HepG2 (cell line): ENCODE measurements around the gene HS3ST5. TPM values are rescaled to one million over a fixed set of nuclear protein-coding genes. Genes with fewer than 3 reads are reported as not detected.
A peak's percentile ranks its signal among the peaks of the same experiment; 100 is the strongest.

ENCODE experiments used
- ATAC-seq: fragments of 200-7000 bp; cut with Tn5 transposase; 3 replicates; pipeline ENCODE4 v1.9.1; 2020; ENCODE audit warnings: mild to moderate bottlenecking, moderate library complexity
- BruUV-seq: library from RNA; stranded (reverse); fragments of 400-500 nt; replicated peaks from 2 replicates; lab custom pipeline; 2021; lab: Mats Ljungman, UMichigan
- CTCF ChIA-PET: fragments of 300-600 bp; formaldehyde crosslinking; extraction: SDS; loops from one replicate; lab custom pipeline; 2021; ENCODE audit warnings: low total read pairs, inconsistent platforms, low intra/inter-chr PET ratio; lab: Yijun Ruan, JAX
- POLR2A ChIA-PET: fragments of 350-600 bp; sonication (Branson Sonifier 250); formaldehyde crosslinking; loops from one replicate; lab custom pipeline; 2020; ENCODE audit warnings: antibody characterized with exemption, inconsistent platforms; lab: Yijun Ruan, JAX
- DNase-seq: peaks from one replicate; pipeline ENCODE4 v3.0.0-alpha.2; 2015; ENCODE audit warnings: low spot score
- FAIRE-seq: peaks from 3 replicates; lab custom pipeline; 2011; peaks lifted over from hg19 to GRCh38; lab: Jason Lieb, UNC
- H2AFZ ChIP-seq: one replicate; pipeline ENCODE4 v1.6.1; 2011; ENCODE audit warnings: low read length, inconsistent platforms
- H3K27ac ChIP-seq: fragments of 300-600 bp; 3 replicates; pipeline ENCODE4 v1.8.0; 2011; ENCODE audit warnings: mixed run types, mild to moderate bottlenecking, mixed read lengths, low read length, inconsistent platforms; ENCODE audit not compliant: insufficient read depth; ENCODE audit errors: extremely low read length
- H3K27me3 ChIP-seq, 2 experiments: fragments of 200-600 bp in 1 of 2; 2 replicates in 1 of 2; 3 replicates in 1 of 2; pipeline versions ENCODE4 v1.6.0 to v1.8.0; 2011; ENCODE audit warnings: low read length in 2 of 2, mild to moderate bottlenecking in 2 of 2, moderate library complexity in 2 of 2, inconsistent platforms in 1 of 2; ENCODE audit not compliant: insufficient read depth in 2 of 2, control insufficient read depth in 1 of 2
- H3K36me3 ChIP-seq, 2 experiments: fragments of 200-600 bp in 1 of 2; replicated peaks in 1 of 2; 2 replicates in 1 of 2; 3 replicates in 1 of 2; pipeline versions ENCODE4 v1.5.1 to v1.8.0; 2011; ENCODE audit warnings: low read length in 2 of 2, inconsistent platforms in 1 of 2; ENCODE audit not compliant: insufficient read depth in 2 of 2, control insufficient read depth in 1 of 2
- H3K4me1 ChIP-seq: 2 replicates; pipeline ENCODE4 v1.5.1; 2012; ENCODE audit warnings: low read length, inconsistent platforms; ENCODE audit not compliant: insufficient read depth
- H3K4me2 ChIP-seq: 2 replicates; pipeline ENCODE4 v1.6.0; 2011; ENCODE audit warnings: low read depth, low read length, inconsistent platforms
- H3K4me3 ChIP-seq, 3 experiments: fragments of 200-600 bp in 1 of 3; sonication (generic), shearing (Covaris generic) in 1 of 3; replicated peaks in 1 of 3; 2 replicates each; pipeline ENCODE4 v1.5.1; 2011 to 2016; ENCODE audit warnings: low read length in 3 of 3, inconsistent platforms in 2 of 3, low read depth in 2 of 3, mild to moderate bottlenecking in 2 of 3, control low read depth in 1 of 3, mixed read lengths in 1 of 3; ENCODE audit not compliant: insufficient read depth in 1 of 3
- H3K79me2 ChIP-seq: one replicate; pipeline ENCODE4 v1.6.1; 2011; ENCODE audit warnings: low read length, inconsistent platforms; ENCODE audit not compliant: insufficient read depth
- H3K9ac ChIP-seq: 2 replicates; pipeline ENCODE4 v1.6.0; 2011; ENCODE audit warnings: mild to moderate bottlenecking, low read depth, low read length, inconsistent platforms; ENCODE audit not compliant: insufficient read depth
- H3K9me3 ChIP-seq: 2 replicates; pipeline ENCODE4 v1.5.1; 2012; ENCODE audit warnings: mild to moderate bottlenecking, low read length
- H4K20me1 ChIP-seq: 2 replicates; pipeline ENCODE4 v1.6.0; 2011; ENCODE audit warnings: inconsistent platforms, mild to moderate bottlenecking, low read length, moderate library complexity; ENCODE audit not compliant: insufficient read depth
- ATAD3A ChIP-seq: sonication (generic); formaldehyde crosslinking; IDR thresholded peaks from 2 replicates; pipeline ENCODE4 v1.4.0; 2020; ENCODE audit warnings: missing genetic modification reagents
- CEBPB ChIP-seq: IDR thresholded peaks from 2 replicates; pipeline ENCODE4 v1.6.1; 2011; ENCODE audit warnings: low read depth, low read length, improper control_type of control experiment, borderline replicate concordance
- CEBPG ChIP-seq: IDR thresholded peaks from 2 replicates; pipeline ENCODE4 v1.6.1; 2016
- HDAC6 ChIP-seq: fragments of 200-600 bp; sonication (generic); IDR thresholded peaks from 2 replicates; pipeline ENCODE4 v1.7.0; 2017; ENCODE audit warnings: mild to moderate bottlenecking, antibody characterized with exemption, low read length, low read depth
- HNRNPK ChIP-seq: fragments of 200-400 bp; formaldehyde crosslinking; IDR thresholded peaks from 2 replicates; pipeline ENCODE4 v1.6.1; 2018; ENCODE audit warnings: low read length, low read depth, moderate library complexity, mild to moderate bottlenecking; ENCODE audit not compliant: poor library complexity, severe bottlenecking
- KDM4B ChIP-seq: sonication (generic); formaldehyde crosslinking; IDR thresholded peaks from 2 replicates; pipeline ENCODE4 v1.4.0; 2020; ENCODE audit warnings: missing genetic modification reagents
- KDM5B ChIP-seq: sonication (generic); formaldehyde crosslinking; IDR thresholded peaks from 2 replicates; pipeline ENCODE4 v1.4.0; 2020; ENCODE audit warnings: missing genetic modification reagents, mild to moderate bottlenecking, borderline replicate concordance
- PRPF4 ChIP-seq: fragments of 200-400 bp; formaldehyde crosslinking; IDR thresholded peaks from 2 replicates; pipeline ENCODE4 v1.6.1; 2016; ENCODE audit warnings: low read length, low read depth; ENCODE audit not compliant: poor library complexity, severe bottlenecking
- SCMH1 ChIP-seq: sonication (generic); formaldehyde crosslinking; IDR thresholded peaks from 2 replicates; pipeline ENCODE4 v1.9.0; 2021; ENCODE audit warnings: missing genetic modification reagents, mild to moderate bottlenecking, borderline replicate concordance
- SMAD1 ChIP-seq: sonication (generic); formaldehyde crosslinking; IDR thresholded peaks from 2 replicates; pipeline ENCODE4 v1.4.0; 2020; ENCODE audit warnings: missing genetic modification reagents, low read depth, mild to moderate bottlenecking, borderline replicate concordance
- SOX5 ChIP-seq: IDR thresholded peaks from 2 replicates; pipeline ENCODE4 v1.6.1; 2016; ENCODE audit warnings: borderline replicate concordance
- SP4 ChIP-seq: sonication (generic); formaldehyde crosslinking; IDR thresholded peaks from 2 replicates; pipeline ENCODE4 v1.8.1; 2023; ENCODE audit warnings: mild to moderate bottlenecking, missing genetic modification reagents
- STAG1 ChIP-seq: sonication (generic); formaldehyde crosslinking; IDR thresholded peaks from 2 replicates; pipeline ENCODE4 v1.4.0; 2020; ENCODE audit warnings: missing genetic modification reagents
- U2AF2 ChIP-seq: fragments of 200-400 bp; formaldehyde crosslinking; IDR thresholded peaks from 2 replicates; pipeline ENCODE4 v1.6.1; 2017; ENCODE audit warnings: low read depth, mild to moderate bottlenecking, low read length
- YY1 ChIP-seq: IDR thresholded peaks from 2 replicates; pipeline ENCODE4 v1.6.1; 2011; ENCODE audit warnings: low read length, low read depth, moderate library complexity, mild to moderate bottlenecking; ENCODE audit not compliant: insufficient read depth, insufficient replicate concordance
- ZNF253 ChIP-seq: sonication (generic); formaldehyde crosslinking; IDR thresholded peaks from 2 replicates; pipeline ENCODE4 v1.8.0; 2022; ENCODE audit warnings: mild to moderate bottlenecking, missing genetic modification reagents, borderline replicate concordance
- ZNF3 ChIP-seq: IDR thresholded peaks from 2 replicates; pipeline ENCODE4 v1.7.0; 2017; ENCODE audit warnings: inconsistent platforms
- ZNF33A ChIP-seq: sonication (generic); formaldehyde crosslinking; IDR thresholded peaks from 2 replicates; pipeline ENCODE4 v1.5.1; 2020; ENCODE audit warnings: missing genetic modification reagents, mild to moderate bottlenecking, moderate library complexity, borderline replicate concordance
- ZNF546 ChIP-seq: sonication (generic); formaldehyde crosslinking; conservative IDR thresholded peaks from 2 replicates; pipeline ENCODE4 v1.8.1; 2023; ENCODE audit warnings: mild to moderate bottlenecking, missing genetic modification reagents
- ZNF724P ChIP-seq: sonication (generic); formaldehyde crosslinking; IDR thresholded peaks from 2 replicates; pipeline ENCODE4 v1.8.0; 2022; ENCODE audit warnings: missing genetic modification reagents, borderline replicate concordance
- ZNF761 ChIP-seq: sonication (generic); formaldehyde crosslinking; conservative IDR thresholded peaks from 2 replicates; pipeline ENCODE4 v1.4.0; 2020; ENCODE audit warnings: mild to moderate bottlenecking, missing genetic modification reagents
- WGBS: methylation state at CpG from one replicate; pipeline ENCODE4 v1.1.6; 2017; ENCODE audit warnings: low lambda C conversion rate; 5-methylcytosine and 5-hydroxymethylcytosine counted together
- in situ Hi-C: cut with HindIII; loops from 2 replicates; pipeline ENCODE4 v1.10.0; 2017; ENCODE audit warnings: low pct_unique_long_range_greater_than_20kb; ENCODE audit not compliant: extremely low pct_ligation_motif_present
- intact Hi-C: fragments of 100-400 bp; cut with micrococcal nuclease; formaldehyde crosslinking; loops from one replicate; pipeline ENCODE4 v1.10.0; 2022; ENCODE audit not compliant: unreplicated experiment
- polyA plus RNA-seq, 8 experiments: library from polyadenylated mRNA; depleted of rRNA in 3 of 8; stranded (reverse) in 7 of 8; unstranded in 1 of 8; fragments of >200 nt; fragmentation: Illumina TruSeq in 4 of 8; extraction: Trizol in 4 of 8; gene quantifications; 2 replicates each; pipeline versions ENCODE4 v1.2.1 to v1.2.3, GENCODE V29; 2011 to 2016; ENCODE audit warnings: low read depth in 4 of 8, missing spikeins in 1 of 8, mixed read lengths in 1 of 8; ENCODE audit not compliant: insufficient read depth in 1 of 8
- total RNA-seq, 5 experiments: library from RNA; depleted of rRNA; stranded (reverse); fragments of >200 nt; fragmentation: Illumina TruSeq; extraction: Trizol; gene quantifications; 2 replicates each; pipeline ENCODE4 v1.2.3, GENCODE V29; 2016; ENCODE audit warnings: low read depth in 1 of 5
- TF ChIP-seq, protein P1 (sequence below), 2 experiments: fragments of 450-650 bp in 1 of 2; sonication (generic) in 1 of 2; formaldehyde crosslinking; IDR thresholded peaks; 2 replicates each; pipeline versions ENCODE4 v1.5.0 to v1.8.0; 2020 to 2022; ENCODE audit warnings: mild to moderate bottlenecking in 1 of 2, missing genetic modification reagents in 1 of 2
- TF ChIP-seq, protein P2 (sequence below): sonication (generic); formaldehyde crosslinking; IDR thresholded peaks from 2 replicates; pipeline ENCODE4 v1.4.0; 2020; ENCODE audit warnings: mild to moderate bottlenecking, missing genetic modification reagents

HS3ST5 gene
- total and polyA plus RNA-seq, 2 of the 13 experiments (the other 11 are each of a cell fraction or from before 2014, with no cell fraction given): 1.1 to 1.6 TPM

DNA sequence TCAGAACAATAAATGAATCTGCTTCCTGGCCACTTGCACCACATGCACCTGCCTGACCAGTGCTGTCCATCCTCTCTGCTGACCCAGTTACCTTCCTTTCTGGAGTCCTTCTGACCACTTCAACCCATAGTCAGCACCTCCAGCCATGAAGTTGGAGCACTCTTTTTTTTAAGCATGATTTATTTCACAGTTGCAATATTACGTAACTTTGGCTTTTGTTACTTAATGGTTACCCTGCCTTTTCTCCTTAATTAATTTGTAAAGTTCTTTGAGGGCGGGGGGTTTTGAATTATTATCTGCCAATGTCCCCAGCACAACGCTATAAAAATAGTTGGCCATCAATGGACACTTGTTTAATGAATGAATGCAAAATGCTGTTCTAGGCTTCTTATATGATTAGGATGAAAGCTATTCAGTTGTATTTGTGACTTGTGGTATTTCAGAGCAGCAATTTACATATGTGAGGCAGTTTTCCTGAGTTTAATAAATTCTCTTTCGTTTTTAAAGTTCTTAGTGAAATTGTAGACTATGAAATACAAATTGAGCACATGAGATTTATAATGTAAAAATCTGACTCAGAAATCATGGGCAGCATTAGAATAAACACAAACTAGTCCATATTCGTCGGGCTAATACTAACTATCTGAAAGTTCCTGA, 180.0 kb downstream of the HS3ST5 start:
- DNase-seq (no peak), ATAC-seq (no peak), FAIRE-seq (no peak)
- Histone ChIP-seq H3K4me3 (no peak overlapping the region), H3K27me3 (no peaks in the 10 kb centered on the region), H3K36me3 (no peaks in the 10 kb centered on the region), H3K9me3 (no peaks in the 10 kb centered on the region), H3K9ac (no peak overlapping the region), H2AFZ (no peak overlapping the region), H3K4me1 (peaks cover 89% of the 10 kb centered on the region), H3K79me2 (peaks cover 2% of the 10 kb centered on the region), H4K20me1 (no peaks in the 10 kb centered on the region), H3K4me2 (no peak overlapping the region), H3K27ac (no peak overlapping the region)
- TF ChIP-seq CEBPB (peak; percentile 67), KDM4B (no peak), ZNF3 (no peak), SOX5 (CRISPR knock-in tag) (no peak), ZNF33A (CRISPR knock-in tag) (no peak), ZNF724P (CRISPR knock-in tag) (no peak), SMAD1 (CRISPR knock-in tag) (no peak), ZNF761 (CRISPR knock-in tag) (no peak), ZNF546 (no peak), KDM5B (CRISPR knock-in tag) (no peak), CEBPG (CRISPR knock-in tag) (0 out of 2 replicates have a peak, but pooled peaks have one; percentile 8), STAG1 (CRISPR knock-in tag) (no peak), HDAC6 (no peak), ATAD3A (no peak), PRPF4 (no peak), SP4 (CRISPR knock-in tag) (no peak), SCMH1 (CRISPR knock-in tag) (no peak), YY1 (no peak), ZNF253 (no peak), HNRNPK (no peak), U2AF2 (no peak)
- TF ChIP-seq, protein P1, sequence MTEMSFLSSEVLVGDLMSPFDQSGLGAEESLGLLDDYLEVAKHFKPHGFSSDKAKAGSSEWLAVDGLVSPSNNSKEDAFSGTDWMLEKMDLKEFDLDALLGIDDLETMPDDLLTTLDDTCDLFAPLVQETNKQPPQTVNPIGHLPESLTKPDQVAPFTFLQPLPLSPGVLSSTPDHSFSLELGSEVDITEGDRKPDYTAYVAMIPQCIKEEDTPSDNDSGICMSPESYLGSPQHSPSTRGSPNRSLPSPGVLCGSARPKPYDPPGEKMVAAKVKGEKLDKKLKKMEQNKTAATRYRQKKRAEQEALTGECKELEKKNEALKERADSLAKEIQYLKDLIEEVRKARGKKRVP (CRISPR knock-in tag; IDR thresholded peaks at IDR 0.05): 0 out of 4 replicates have a peak, but pooled peaks of 1 of the 2 experiments have one; percentile 19
- TF ChIP-seq, protein P2, sequence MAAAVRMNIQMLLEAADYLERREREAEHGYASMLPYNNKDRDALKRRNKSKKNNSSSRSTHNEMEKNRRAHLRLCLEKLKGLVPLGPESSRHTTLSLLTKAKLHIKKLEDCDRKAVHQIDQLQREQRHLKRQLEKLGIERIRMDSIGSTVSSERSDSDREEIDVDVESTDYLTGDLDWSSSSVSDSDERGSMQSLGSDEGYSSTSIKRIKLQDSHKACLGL (CRISPR knock-in tag): no peak
- ChIA-PET POLR2A (no interaction called here), CTCF (no interaction called here)
- in situ Hi-C loops (no loop called here), intact Hi-C loops (loop anchor here (10.0 kb wide), 1 partner anchor 188 kb away; the partner anchor contains the start of gene HDAC2)
- 99% methylated on average over 6 of the region's 6 CpGs for WGBS
- BruUV-seq: no TSS peak
